ENCODE data around the gene LTC4S.

LTC4S gene

DNA sequence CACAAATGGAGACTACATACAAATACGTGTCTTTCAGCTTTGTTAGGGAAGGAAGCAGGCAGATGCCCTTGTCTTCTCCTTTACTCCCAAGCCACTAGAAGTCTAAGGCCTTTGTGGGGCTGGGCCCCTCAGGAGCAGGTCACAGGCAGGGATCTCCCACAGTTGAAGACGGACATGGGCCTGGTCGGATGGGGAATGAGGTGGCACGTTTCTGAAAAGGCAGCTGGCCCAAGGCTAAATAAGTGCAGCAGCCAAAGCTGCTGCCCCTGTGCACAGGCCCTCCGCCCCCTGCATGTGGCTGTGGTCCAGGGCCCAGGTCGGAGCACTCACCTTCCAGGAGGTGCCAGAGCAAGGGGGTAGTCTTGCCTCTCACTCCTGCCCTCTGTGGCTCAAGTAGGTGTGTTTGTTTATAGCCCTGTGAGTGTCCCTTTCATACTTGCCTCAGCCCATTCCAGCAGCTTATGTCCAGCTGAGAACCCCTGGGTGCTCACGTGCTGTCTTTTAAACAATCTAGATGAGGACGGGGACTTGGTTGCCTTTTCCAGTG is 28.7 kb downstream of the LTC4S start:
- H3K36me3 ChIP-seq (ENCODE audit: insufficient read depth, low read length), result peaks cover 40% of the 10 kb centered on the region
- peak overlapping the region; percentile 57 for H3K4me3 ChIP-seq (ENCODE audit: low read length)
- H3K9me3 ChIP-seq (ENCODE audit: low read length), result no peaks in the 10 kb centered on the region
- no peak overlapping the region for H2AFZ ChIP-seq (ENCODE audit: low read depth, low read length)
- H3K4me1 ChIP-seq (ENCODE audit: insufficient read depth, low read length), result peaks cover 34% of the 10 kb centered on the region
- no peaks in the 10 kb centered on the region for H3K27me3 ChIP-seq (ENCODE audit: insufficient read depth, low read length)

DNA sequence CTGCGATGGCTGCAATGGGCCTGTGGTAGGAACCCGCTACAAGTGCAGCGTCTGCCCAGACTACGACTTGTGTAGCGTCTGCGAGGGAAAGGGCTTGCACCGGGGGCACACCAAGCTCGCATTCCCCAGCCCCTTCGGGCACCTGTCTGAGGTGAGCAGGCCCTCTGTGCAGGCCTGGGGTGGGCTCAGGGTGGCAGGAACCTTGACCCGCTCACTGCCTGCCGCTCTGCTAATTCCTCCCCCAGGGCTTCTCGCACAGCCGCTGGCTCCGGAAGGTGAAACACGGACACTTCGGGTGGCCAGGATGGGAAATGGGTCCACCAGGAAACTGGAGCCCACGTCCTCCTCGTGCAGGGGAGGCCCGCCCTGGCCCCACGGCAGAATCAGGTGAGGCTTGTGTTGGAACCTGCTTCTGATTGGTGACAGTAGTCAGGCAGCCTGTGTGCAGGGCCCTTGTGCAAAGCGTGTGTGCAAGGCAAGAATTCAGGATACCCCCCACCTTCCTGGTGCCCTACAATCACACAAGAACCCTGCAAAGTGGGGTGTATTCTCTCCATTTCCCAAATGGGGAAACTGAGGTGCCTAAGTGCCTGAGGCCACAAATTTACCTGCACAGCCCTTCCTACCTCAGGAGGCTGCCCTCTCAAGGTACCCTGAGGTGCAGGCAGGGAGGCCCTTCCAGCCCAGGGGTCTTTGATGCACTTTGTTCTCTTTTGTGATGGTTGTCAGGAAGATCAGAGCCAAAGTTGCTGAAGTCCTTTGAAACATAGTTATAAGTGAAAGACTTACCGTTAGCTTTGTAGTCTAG is 30.4 kb downstream of the LTC4S start:
- no peak overlapping the region for H3K4me3 ChIP-seq (ENCODE audit: low read length)
- peaks cover 27% of the 10 kb centered on the region for H3K4me1 ChIP-seq (ENCODE audit: insufficient read depth, low read length)
- no peaks in the 10 kb centered on the region for H3K27me3 ChIP-seq (ENCODE audit: insufficient read depth, low read length)
- H3K36me3 ChIP-seq (ENCODE audit: insufficient read depth, low read length), result peaks cover 54% of the 10 kb centered on the region
- no peaks in the 10 kb centered on the region for H3K9me3 ChIP-seq (ENCODE audit: low read length)
- H2AFZ ChIP-seq (ENCODE audit: low read depth, low read length), result no peak overlapping the region

DNA sequence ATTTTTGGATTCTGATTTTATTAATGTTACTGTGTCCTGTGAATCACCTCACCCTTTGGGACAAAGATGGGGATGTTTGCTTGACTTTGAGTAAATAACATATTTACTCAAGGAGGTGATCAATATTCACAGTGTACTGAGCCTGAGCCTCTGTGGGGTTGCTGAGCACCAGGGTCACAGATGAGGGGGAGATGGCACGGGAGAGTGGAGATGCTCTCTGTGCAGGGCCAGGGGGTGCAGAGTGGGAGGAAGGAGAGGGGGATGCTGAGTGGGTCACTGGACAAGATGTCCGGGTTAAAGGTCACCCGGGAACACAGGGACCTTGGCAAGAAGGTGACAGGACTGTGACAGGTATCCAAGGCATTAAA is 30.9 kb downstream of the LTC4S start:
- Histone ChIP-seq H2AFZ (ENCODE audit: low read depth, low read length) (no peak overlapping the region), H3K36me3 (ENCODE audit: insufficient read depth, low read length) (peaks cover 59% of the 10 kb centered on the region), H3K9me3 (ENCODE audit: low read length) (peaks cover 2% of the 10 kb centered on the region), H3K4me3 (ENCODE audit: low read length) (no peak overlapping the region), H3K4me1 (ENCODE audit: insufficient read depth, low read length) (peaks cover 22% of the 10 kb centered on the region), H3K27me3 (ENCODE audit: insufficient read depth, low read length) (no peaks in the 10 kb centered on the region)

DNA sequence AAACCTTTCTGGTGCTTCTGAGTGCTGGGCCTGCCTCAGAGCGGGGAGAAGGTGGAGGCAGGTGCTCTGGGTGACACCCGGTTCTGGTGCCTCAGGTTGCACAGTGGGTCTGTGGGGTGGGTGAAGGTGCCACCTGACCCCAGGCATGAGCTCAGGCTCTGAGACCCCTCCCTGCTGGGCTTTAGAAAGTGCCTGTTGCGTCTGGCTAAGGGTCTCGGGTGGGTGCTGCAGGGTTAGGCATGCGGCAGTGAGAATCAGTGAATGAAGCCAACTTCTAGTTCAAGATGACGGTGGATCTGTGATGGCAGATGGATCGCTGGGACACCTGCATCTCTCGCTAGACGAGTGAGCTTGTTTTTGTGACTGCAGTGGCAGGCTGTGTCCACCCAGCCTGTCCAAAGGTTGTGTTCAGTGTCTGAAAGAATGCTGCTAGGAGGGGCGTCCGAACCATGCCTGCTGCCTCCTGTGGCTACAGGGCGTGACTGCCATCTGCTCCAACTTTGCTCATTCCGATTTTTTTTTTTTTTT is 31.9 kb downstream of the LTC4S start:
- no peak overlapping the region for H3K4me3 ChIP-seq (ENCODE audit: low read length)
- H2AFZ ChIP-seq (ENCODE audit: low read depth, low read length), result no peak overlapping the region
- H3K9me3 ChIP-seq (ENCODE audit: low read length), result peaks cover 5% of the 10 kb centered on the region
- peaks cover 14% of the 10 kb centered on the region for H3K4me1 ChIP-seq (ENCODE audit: insufficient read depth, low read length)
- H3K27me3 ChIP-seq (ENCODE audit: insufficient read depth, low read length), result no peaks in the 10 kb centered on the region
- peaks cover 64% of the 10 kb centered on the region for H3K36me3 ChIP-seq (ENCODE audit: insufficient read depth, low read length)

DNA sequence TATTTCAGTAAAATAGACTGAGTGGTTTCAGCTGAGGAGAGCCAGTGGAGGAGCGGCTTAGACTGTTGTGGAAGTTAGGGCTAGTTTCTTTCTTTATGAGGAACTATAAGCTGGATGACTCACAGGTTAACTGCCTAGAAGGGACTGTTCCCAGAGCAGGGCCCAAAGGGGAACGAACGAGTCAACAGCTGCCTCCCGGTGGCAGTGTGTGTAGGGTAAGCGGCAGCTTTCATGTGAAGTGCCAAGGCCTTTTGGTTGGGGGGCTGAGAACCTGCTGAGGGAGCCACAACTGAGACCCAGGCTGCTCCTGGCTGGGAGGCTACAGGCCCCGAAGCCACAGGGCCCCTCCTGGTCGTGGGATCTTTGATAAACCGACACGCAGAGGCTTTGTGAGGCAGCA is 33.9 kb downstream of the LTC4S start:
- Histone ChIP-seq H3K36me3 (ENCODE audit: insufficient read depth, low read length) (peaks cover 74% of the 10 kb centered on the region), H3K4me1 (ENCODE audit: insufficient read depth, low read length) (peaks cover 3% of the 10 kb centered on the region), H3K4me3 (ENCODE audit: low read length) (no peak overlapping the region), H3K9me3 (ENCODE audit: low read length) (peaks cover 5% of the 10 kb centered on the region), H3K27me3 (ENCODE audit: insufficient read depth, low read length) (no peaks in the 10 kb centered on the region), H2AFZ (ENCODE audit: low read depth, low read length) (no peak overlapping the region)

DNA sequence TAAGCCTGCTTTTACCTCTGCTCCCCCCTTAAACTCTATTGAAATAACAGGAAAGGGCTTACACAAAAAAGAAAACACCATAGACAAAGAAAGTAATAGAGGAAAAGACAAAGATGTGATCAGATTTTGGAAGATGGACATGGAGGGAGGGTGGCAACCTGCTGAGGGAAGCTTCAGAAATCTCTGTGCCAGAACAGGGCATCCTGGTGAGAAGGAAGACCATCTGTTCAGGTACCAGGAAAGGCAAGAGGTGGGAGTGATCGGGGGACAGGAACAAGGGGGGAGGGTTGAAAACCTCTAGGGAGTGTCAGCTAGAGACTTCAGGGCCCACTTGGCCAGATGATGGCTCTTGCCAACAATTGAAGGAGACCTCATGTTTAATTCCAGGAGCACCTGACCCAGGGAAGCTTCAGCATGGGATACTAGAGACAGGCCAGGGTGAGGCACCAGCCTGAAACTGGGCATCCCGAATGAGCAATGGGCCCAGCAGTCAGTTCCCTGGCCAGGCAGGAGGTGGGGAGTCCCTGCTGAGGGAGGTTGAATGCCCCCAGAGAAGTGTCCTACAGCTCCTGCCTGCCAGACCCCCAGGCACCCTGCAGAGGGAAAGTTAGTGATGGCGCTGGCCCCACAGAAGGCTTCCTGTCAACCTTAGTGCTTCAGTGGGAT is 35.1 kb downstream of the LTC4S start:
- Histone ChIP-seq H3K36me3 (ENCODE audit: insufficient read depth, low read length) (peaks cover 75% of the 10 kb centered on the region), H2AFZ (ENCODE audit: low read depth, low read length) (no peak overlapping the region)

DNA sequence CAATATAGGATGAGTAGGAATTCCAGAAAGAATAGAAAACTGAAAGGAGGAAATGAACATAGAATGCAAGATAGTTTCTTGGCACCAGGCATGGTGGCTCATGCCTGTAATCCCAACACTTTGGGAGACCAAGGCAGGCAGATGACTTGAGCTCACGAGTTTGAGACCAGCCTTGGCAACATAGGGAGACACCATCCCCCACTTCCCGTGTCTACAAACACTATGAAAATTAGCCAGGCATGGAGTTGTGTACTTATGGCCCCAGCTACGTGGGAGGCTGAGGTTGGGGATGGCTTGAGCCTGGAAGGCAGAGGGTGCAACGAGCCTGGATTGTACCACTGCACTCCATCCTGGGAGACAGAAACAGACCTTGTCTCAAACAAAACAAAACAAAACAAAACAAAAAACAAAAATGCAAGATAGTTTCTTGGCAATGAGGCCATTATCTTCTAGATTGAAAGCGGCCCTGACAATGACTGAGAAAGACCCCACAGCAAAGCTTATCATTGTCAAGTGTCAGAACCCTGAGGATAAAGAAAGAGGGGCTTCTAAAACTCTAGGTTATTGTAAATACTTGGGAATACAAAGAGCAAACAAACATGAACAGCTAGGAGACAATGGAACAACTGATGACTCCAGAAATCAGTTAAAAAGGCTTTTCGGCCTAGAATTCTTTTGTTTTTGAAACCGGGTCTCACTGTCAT is 36.1 kb downstream of the LTC4S start:
- Histone ChIP-seq H2AFZ (ENCODE audit: low read depth, low read length) (no peak overlapping the region), H3K36me3 (ENCODE audit: insufficient read depth, low read length) (peaks cover 69% of the 10 kb centered on the region), H3K4me3 (ENCODE audit: low read length) (no peak overlapping the region), H3K4me1 (ENCODE audit: insufficient read depth, low read length) (no peaks in the 10 kb centered on the region), H3K9me3 (ENCODE audit: low read length) (peaks cover 5% of the 10 kb centered on the region), H3K27me3 (ENCODE audit: insufficient read depth, low read length) (no peaks in the 10 kb centered on the region)

More for the DNA sequence above, 35.1 kb downstream of the LTC4S start:
- Histone ChIP-seq H3K27me3 (ENCODE audit: insufficient read depth, low read length) (no peaks in the 10 kb centered on the region), H3K4me1 (ENCODE audit: insufficient read depth, low read length) (no peaks in the 10 kb centered on the region), H3K4me3 (ENCODE audit: low read length) (no peak overlapping the region), H3K9me3 (ENCODE audit: low read length) (peaks cover 5% of the 10 kb centered on the region)

DNA sequence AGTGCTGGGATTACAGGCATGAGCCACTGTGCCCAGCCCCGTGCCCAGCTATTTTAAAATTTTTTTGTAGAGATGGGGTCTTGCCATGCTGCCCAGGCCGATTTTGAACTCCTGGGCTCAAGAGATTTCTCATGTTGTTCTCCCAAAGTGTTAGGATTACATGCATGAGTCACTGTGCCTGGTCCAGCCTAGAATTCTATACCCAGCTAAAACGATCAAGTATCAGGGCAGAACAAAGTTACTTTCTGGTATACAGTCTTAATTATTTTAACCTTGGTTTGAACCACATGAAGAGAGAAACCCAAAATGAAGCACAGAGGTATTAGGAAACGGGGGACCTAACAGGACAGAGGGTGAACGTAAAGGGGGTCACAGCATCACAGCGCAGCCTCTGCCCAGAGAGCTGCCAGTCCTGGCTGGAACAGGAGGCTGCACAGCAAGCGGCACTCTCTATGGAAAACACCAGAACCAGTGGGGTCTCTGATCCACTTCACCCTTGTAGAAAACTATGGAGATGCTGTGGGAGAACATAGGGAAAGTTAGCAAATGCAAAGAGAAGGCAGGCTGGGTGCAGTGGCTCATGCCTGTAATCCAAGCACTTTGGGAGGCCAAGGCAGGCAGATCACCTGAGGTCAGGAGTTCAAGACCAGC is 37.2 kb downstream of the LTC4S start:
- no peak overlapping the region for H2AFZ ChIP-seq (ENCODE audit: low read depth, low read length)
- no peaks in the 10 kb centered on the region for H3K4me1 ChIP-seq (ENCODE audit: insufficient read depth, low read length)
- H3K36me3 ChIP-seq (ENCODE audit: insufficient read depth, low read length), result peaks cover 59% of the 10 kb centered on the region
- no peaks in the 10 kb centered on the region for H3K27me3 ChIP-seq (ENCODE audit: insufficient read depth, low read length)
- H3K4me3 ChIP-seq (ENCODE audit: low read length), result no peak overlapping the region
- peaks cover 5% of the 10 kb centered on the region for H3K9me3 ChIP-seq (ENCODE audit: low read length)

DNA sequence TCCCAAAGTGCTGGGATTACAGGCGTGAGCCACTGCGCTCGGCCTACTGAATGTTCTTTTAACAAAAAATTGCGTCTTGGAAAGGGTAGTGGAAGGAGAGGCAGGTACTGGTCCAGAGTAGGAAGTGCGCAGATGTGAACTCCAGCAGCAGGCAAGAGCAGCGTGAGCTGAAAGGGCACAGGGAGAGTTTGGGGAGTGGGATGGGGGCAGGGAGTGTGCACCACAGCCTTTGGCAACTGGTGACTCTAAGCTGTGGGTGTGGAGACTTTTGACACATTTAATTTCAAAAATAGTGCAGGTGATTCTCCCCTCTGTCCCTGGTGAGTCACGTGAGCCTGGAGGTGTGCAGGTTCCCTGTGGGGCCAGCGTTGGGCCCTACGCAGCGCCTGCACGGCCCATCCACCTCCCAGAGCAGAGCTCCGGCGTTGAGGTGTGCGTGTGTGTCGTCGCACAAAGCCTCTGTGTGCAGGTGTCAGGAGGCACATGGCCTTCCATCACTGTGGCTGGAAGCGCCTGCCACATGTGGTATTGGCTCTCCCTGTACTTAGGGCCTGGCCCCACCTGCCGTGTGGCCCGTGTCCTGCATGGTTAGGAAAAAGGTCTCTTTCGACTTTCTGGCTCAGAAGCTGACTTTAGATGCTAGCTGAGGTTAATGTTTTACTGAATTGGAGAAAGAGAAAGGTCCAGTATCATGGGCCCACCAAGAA is 38.4 kb downstream of the LTC4S start:
- Histone ChIP-seq H3K27me3 (ENCODE audit: insufficient read depth, low read length) (no peaks in the 10 kb centered on the region), H3K36me3 (ENCODE audit: insufficient read depth, low read length) (peaks cover 64% of the 10 kb centered on the region), H3K4me3 (ENCODE audit: low read length) (no peak overlapping the region), H3K9me3 (ENCODE audit: low read length) (peaks cover 5% of the 10 kb centered on the region), H2AFZ (ENCODE audit: low read depth, low read length) (no peak overlapping the region), H3K4me1 (ENCODE audit: insufficient read depth, low read length) (no peaks in the 10 kb centered on the region)

DNA sequence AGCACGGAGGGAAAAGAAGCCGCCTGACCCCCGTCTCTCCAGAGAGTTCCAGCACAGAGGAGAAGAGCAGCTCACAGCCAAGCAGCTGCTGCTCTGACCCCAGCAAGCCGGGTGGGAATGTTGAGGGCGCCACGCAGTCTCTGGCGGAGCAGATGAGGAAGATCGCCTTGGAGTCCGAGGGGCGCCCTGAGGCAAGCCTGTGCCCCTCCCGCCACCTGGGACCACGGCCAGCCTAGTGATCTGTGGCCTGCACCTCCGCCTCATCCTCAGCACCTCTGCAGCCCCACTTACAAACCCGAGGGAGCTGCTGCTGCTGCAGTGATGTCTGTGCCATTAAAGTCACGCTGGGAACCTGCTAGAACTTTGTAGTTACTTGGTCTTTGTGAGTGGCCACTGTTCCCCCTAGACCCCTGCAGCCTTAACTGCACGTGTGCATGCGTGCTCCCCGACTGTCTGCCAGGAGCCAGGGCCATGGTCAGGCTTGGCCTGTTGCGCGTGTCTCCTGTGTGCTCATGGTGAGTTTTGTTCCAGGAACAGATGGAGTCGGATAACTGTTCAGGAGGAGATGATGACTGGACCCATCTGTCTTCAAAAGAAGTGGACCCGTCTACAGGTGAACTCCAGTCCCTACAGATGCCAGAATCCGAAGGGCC is 39.4 kb downstream of the LTC4S start:
- peaks cover 67% of the 10 kb centered on the region for H3K36me3 ChIP-seq (ENCODE audit: insufficient read depth, low read length)

DNA sequence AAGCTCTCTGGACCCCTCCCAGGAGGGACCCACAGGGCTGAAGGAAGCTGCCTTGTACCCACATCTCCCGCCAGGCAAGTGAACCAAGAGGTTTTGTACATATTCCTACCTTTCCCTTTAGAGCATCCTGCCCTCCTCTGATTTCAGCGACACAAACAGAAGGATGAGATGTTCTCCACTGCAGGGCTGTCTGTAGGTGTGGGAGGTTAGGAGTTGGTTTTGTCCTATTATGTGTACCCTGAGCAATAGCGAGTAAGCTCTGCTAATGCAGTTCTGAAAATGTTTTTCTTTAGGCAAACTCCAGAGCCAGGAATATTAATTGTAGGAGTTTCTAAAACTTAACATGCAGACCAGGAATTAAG is 39.9 kb downstream of the LTC4S start:
- H3K36me3 ChIP-seq (ENCODE audit: insufficient read depth, low read length), result peaks cover 69% of the 10 kb centered on the region
- peaks cover 5% of the 10 kb centered on the region for H3K9me3 ChIP-seq (ENCODE audit: low read length)
- H3K4me3 ChIP-seq (ENCODE audit: low read length), result no peak overlapping the region
- H3K27me3 ChIP-seq (ENCODE audit: insufficient read depth, low read length), result no peaks in the 10 kb centered on the region
- H3K4me1 ChIP-seq (ENCODE audit: insufficient read depth, low read length), result no peaks in the 10 kb centered on the region
- no peak overlapping the region for H2AFZ ChIP-seq (ENCODE audit: low read depth, low read length)

More for the DNA sequence above, 39.4 kb downstream of the LTC4S start:
- Histone ChIP-seq H3K27me3 (ENCODE audit: insufficient read depth, low read length) (no peaks in the 10 kb centered on the region), H2AFZ (ENCODE audit: low read depth, low read length) (no peak overlapping the region), H3K4me3 (ENCODE audit: low read length) (no peak overlapping the region), H3K4me1 (ENCODE audit: insufficient read depth, low read length) (no peaks in the 10 kb centered on the region), H3K9me3 (ENCODE audit: low read length) (peaks cover 5% of the 10 kb centered on the region)

DNA sequence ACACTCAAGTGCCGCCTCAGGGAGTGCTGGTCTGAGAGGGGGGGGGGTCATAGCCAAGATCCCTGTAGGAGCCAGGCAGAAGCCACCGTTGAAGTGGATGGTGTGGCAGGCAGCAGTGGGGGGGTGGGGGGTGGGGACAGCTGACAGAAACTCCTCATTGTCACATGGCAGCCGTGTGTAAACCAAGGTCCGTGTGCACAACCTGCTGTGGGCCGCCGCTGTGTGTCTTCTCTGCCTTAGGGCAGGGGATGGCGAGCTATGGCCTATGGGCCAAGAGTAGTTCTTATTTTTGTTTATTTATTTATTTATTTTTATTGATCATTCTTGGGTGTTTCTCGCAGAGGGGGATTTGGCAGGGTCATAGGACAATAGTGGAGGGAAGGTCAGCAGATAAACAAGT is 40.3 kb downstream of the LTC4S start:
- Histone ChIP-seq H3K9me3 (ENCODE audit: low read length) (peaks cover 5% of the 10 kb centered on the region), H3K4me1 (ENCODE audit: insufficient read depth, low read length) (no peaks in the 10 kb centered on the region), H3K4me3 (ENCODE audit: low read length) (no peak overlapping the region), H3K36me3 (ENCODE audit: insufficient read depth, low read length) (peaks cover 66% of the 10 kb centered on the region), H2AFZ (ENCODE audit: low read depth, low read length) (no peak overlapping the region), H3K27me3 (ENCODE audit: insufficient read depth, low read length) (no peaks in the 10 kb centered on the region)

Measured in neuron (in vitro differentiated cells).